DOHH2 (cell line): ENCODE measurements around the gene JARID2.

Source experiments
- EZH2phosphoT487 ChIP-seq: fragments of 200-600 bp; sonication (generic); IDR thresholded peaks from 2 replicates; pipeline ENCODE4 v1.6.1; 2017; ENCODE audit warnings: borderline replicate concordance, mild to moderate bottlenecking, antibody characterized with exemption, low read length, moderate library complexity, mixed read lengths
- TF ChIP-seq, protein P1 (sequence below): fragments of 200-600 bp; sonication (generic); IDR thresholded peaks from one replicate; pipeline ENCODE4 v1.5.1; 2014; ENCODE audit warnings: antibody characterized with exemption, mild to moderate bottlenecking, low read depth, low read length; ENCODE audit not compliant: poor library complexity, severe bottlenecking

DNA sequence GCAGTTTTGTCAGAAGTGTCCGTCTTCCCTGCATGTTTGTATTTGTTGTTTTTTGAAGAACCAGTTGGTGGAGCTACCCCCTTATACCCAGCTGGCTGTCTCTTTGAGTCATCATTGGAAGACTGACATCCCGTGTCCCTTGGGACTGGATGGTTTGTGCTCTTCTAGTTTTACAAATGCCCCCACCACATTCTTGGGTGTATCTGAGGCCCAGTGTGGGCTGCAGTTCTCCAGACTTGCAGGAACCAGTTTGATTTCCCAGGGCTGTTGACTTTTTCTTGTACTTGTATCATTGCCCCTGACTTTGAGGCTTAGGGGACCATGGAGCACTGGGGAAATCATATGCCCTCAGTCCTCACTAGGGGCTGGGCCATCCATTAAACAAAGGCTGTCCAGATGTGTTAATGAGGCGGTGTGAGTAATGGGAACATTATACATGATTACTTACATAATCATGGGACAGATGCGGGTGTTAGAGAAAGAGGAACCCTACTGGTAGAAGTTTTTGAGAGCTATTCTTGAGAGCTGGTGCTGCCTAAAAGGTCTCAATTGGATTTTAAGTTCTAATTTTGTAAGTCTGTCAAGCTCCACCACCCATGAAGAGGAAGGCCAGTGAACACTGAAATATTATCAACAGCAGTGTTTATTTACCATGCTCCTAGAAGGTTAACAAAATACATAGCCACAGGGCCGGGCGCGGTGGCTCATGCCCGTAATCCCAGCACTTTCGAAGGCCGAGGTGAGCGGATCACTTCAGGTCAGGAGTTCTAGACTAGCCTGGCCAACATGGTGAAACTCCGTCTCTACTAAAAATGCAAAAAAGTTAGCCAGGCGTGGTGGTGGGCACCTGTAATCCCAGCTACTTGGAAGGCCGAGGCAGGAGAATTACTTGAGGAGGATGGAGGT is 8.5 kb downstream of the JARID2 start:
- TF ChIP-seq, protein P1, sequence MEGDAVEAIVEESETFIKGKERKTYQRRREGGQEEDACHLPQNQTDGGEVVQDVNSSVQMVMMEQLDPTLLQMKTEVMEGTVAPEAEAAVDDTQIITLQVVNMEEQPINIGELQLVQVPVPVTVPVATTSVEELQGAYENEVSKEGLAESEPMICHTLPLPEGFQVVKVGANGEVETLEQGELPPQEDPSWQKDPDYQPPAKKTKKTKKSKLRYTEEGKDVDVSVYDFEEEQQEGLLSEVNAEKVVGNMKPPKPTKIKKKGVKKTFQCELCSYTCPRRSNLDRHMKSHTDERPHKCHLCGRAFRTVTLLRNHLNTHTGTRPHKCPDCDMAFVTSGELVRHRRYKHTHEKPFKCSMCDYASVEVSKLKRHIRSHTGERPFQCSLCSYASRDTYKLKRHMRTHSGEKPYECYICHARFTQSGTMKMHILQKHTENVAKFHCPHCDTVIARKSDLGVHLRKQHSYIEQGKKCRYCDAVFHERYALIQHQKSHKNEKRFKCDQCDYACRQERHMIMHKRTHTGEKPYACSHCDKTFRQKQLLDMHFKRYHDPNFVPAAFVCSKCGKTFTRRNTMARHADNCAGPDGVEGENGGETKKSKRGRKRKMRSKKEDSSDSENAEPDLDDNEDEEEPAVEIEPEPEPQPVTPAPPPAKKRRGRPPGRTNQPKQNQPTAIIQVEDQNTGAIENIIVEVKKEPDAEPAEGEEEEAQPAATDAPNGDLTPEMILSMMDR = no peak
- no peak for TF ChIP-seq EZH2phosphoT487
